Astrocyte of the spinal cord (primary cell): ENCODE results near the gene VTA1.

Source experiments
- DNase-seq: peaks from one replicate; pipeline ENCODE4 v3.0.0; 2011; ENCODE audit warnings: low read depth, low spot score
- H3K4me3 ChIP-seq: 2 replicates; pipeline ENCODE4 v1.5.1; 2011; ENCODE audit warnings: low read depth, mild to moderate bottlenecking, low read length, moderate library complexity
- CTCF ChIP-seq: IDR thresholded peaks from 2 replicates; pipeline ENCODE4 v1.5.1; 2012; ENCODE audit warnings: low read depth, mild to moderate bottlenecking, low read length, inconsistent platforms
- in situ Hi-C: cut with HindIII; loops from 2 replicates; pipeline ENCODE4 v1.10.0; 2017; ENCODE audit warnings: low sequenced_read_pairs

Gene VTA1

GRCh38 chr6:142193621-142194020 is 46.6 kb downstream of the VTA1 start:
- no peak for TF ChIP-seq CTCF
- H3K4me3 ChIP-seq, result no peak overlapping the region
- in situ Hi-C loops, result no loop called here
- DNase-seq, result no peak

GRCh38 chr6:142195862-142196541 is 48.9 kb downstream of the VTA1 start:
- peak; percentile 17 for DNase-seq

GRCh38 chr6:142200846-142201628 is 54.0 kb downstream of the VTA1 start:
- no peak for DNase-seq
- in situ Hi-C loops, result no loop called here
- TF ChIP-seq CTCF, result no peak
- H3K4me3 ChIP-seq, result no peak overlapping the region

More at GRCh38 chr6:142195862-142196541, 48.9 kb downstream of the VTA1 start:
- TF ChIP-seq CTCF, result no peak
- in situ Hi-C loops, result no loop called here
- H3K4me3 ChIP-seq, result no peak overlapping the region

GRCh38 chr6:142207265-142207877 is 60.3 kb downstream of the VTA1 start:
- in situ Hi-C loops, result no loop called here
- TF ChIP-seq CTCF, result peak; percentile 84
- no peak overlapping the region for H3K4me3 ChIP-seq
- peak; percentile 62 for DNase-seq

- in situ Hi-C loops, result no loop called here
- no peak for TF ChIP-seq CTCF
- peak; percentile 24 for DNase-seq
- no peak overlapping the region for H3K4me3 ChIP-seq
Observed at GRCh38 chr6:142210606-142211005, 63.5 kb downstream of the VTA1 start.

DNA sequence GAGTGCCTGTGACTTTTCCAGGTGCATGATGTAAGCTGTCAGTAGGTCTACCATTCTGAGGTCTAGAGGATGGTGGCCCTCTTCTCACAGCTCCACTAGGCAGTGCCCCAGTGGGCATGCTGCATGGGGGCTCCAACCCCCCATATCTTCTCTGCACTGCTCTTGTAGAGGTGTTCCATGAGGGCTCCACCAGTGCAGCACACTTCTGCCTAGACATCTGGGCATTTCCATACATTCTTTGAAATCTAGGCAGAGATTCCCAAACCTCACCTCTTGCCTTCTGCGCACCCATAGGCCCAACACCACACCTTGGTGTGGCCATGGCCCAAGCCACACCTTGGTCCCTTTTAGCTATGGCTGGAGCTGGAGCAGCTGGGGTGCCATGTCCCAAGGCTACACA is 66.3 kb downstream of the VTA1 start:
- in situ Hi-C loops, result no loop called here
- no peak overlapping the region for H3K4me3 ChIP-seq
- no peak for TF ChIP-seq CTCF
- no peak for DNase-seq
